Cardiac muscle cell (in vitro differentiated cells and primary cell): ENCODE measurements around the gene FAM98B. TPM values are rescaled to one million over a fixed set of nuclear protein-coding genes. Genes with fewer than 3 reads are reported as not detected.

ENCODE experiments used
- DNase-seq, 2 donors: peaks; one replicate each; pipeline versions ENCODE4 v3.0.0 to v3.0.0-alpha.2; 2010 to 2017; ENCODE audit warnings: low read depth in 1 of 2, low spot score in 1 of 2
- H3K27ac ChIP-seq: fragments of 200-600 bp; sonication (generic); 2 replicates; pipeline ENCODE4 v1.5.1; 2016
- H3K27me3 ChIP-seq: fragments of 200-600 bp; sonication (generic); 2 replicates; pipeline ENCODE4 v1.6.0; 2016; ENCODE audit warnings: control low read depth
- H3K36me3 ChIP-seq: fragments of 200-600 bp; sonication (generic); 2 replicates; pipeline ENCODE4 v1.5.1; 2016; ENCODE audit warnings: control low read depth
- H3K4me1 ChIP-seq: fragments of 200-600 bp; sonication (generic); 2 replicates; pipeline ENCODE4 v1.8.1; 2017; ENCODE audit warnings: low read depth, mild to moderate bottlenecking, mixed run types
- H3K4me3 ChIP-seq: fragments of 200-600 bp; sonication (generic); 2 replicates; pipeline ENCODE4 v1.5.1; 2016; ENCODE audit warnings: mild to moderate bottlenecking
- H3K9me3 ChIP-seq: fragments of 200-600 bp; sonication (generic); 2 replicates; pipeline ENCODE4 v1.5.1; 2017; ENCODE audit warnings: low read depth, mild to moderate bottlenecking, control low read depth
- CTCF ChIP-seq: IDR thresholded peaks from 2 replicates; pipeline ENCODE4 v1.5.1; 2012; ENCODE audit warnings: low read depth, mild to moderate bottlenecking, low read length
- polyA plus RNA-seq: library from polyadenylated mRNA; unstranded; fragments of >200 nt; fragmentation: Nextera tagmentation; extraction: Ambion mirVana; gene quantifications from 2 replicates; pipeline ENCODE4 v1.2.1, GENCODE V29; 2016
- total RNA-seq: library from RNA; depleted of rRNA; stranded (reverse); fragments of >200 nt; gene quantifications from 2 replicates; pipeline ENCODE4 v1.2.3, GENCODE V29; 2016

Gene FAM98B
- total and polyA plus RNA-seq, 2 experiments from 2014 or later = 2.4 to 10.2 TPM

DNA sequence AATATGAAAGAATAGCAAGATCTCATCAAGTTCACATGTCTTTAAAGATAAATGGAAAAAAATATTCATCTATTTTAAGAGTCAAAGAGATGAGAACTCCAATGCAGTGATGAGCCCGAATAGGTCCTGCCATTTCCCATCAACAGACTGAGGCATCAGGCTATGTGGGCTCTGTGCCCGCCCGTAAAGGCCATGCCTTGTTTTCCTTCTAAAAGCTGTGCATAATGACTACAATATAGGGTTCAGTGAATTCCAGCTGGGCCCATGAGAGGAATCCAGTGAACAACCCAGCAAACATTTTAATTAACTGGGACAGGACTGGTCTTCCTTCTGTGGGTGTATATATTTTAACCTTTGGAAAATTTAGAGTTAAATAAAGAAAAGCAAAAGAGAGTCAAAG, 66.1 kb downstream of the FAM98B start:
- H3K4me1 ChIP-seq = peaks cover 5% of the 10 kb centered on the region
- DNase-seq = no peak
- no peaks in the 10 kb centered on the region for H3K27me3 ChIP-seq

DNA sequence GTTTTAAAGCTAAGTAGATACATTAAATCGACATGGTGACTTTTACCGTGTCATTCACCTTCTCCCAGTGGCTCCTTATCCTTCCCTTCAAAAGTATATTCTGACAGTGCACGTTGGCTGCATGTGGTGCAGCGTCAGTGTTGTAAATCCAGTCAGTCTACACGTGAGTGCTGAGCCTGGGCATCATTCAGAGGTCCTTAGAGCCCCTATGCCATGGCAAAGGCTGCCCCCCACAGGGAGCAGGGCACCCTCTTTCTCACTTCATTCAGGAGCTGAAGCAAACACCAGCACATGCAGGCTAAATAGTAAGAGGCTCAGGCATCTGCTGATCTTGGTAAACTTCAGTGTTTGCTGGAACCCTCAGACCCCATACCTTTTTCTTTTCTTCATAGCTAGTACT, 67.4 kb downstream of the FAM98B start:
- TF ChIP-seq CTCF = no peak
- no peaks in the 10 kb centered on the region for H3K27me3 ChIP-seq
- no peaks in the 10 kb centered on the region for H3K36me3 ChIP-seq
- no peak overlapping the region for H3K4me3 ChIP-seq
- DNase-seq = no peak
- H3K4me1 ChIP-seq = no peaks in the 10 kb centered on the region
- no peaks in the 10 kb centered on the region for H3K9me3 ChIP-seq
- H3K27ac ChIP-seq = no peak overlapping the region

More for the DNA sequence above, 66.1 kb downstream of the FAM98B start:
- no peaks in the 10 kb centered on the region for H3K36me3 ChIP-seq
- H3K9me3 ChIP-seq = no peaks in the 10 kb centered on the region
- H3K27ac ChIP-seq = no peak overlapping the region
- no peak overlapping the region for H3K4me3 ChIP-seq
- TF ChIP-seq CTCF = no peak

GRCh38 chr15:38522922-38523321, 69.0 kb downstream of the FAM98B start:
- no peak overlapping the region for H3K27ac ChIP-seq
- no peaks in the 10 kb centered on the region for H3K36me3 ChIP-seq
- H3K4me1 ChIP-seq = no peaks in the 10 kb centered on the region
- no peaks in the 10 kb centered on the region for H3K27me3 ChIP-seq
- no peak for DNase-seq
- no peak for TF ChIP-seq CTCF
- H3K9me3 ChIP-seq = no peaks in the 10 kb centered on the region
- H3K4me3 ChIP-seq = no peak overlapping the region

DNA sequence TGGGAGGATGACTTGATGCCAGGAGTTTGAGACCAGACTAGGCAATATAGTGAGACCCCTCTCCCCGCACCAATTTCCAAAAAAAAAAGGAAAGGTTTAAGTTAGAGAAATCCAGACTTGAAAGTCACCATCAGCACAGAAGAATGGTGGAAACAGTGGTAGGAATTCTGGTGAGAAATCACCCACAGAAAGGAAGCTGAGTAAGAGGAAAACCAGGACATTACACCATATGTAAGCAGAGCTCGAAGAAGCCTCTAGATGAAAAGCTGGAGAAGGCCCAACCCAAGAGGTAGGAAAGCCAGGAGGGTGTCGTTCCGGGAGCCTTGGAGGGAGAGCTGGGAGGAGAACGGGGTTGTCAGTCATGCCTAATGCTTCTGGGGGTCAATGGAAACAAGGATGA, 70.2 kb downstream of the FAM98B start:
- H3K27ac ChIP-seq = no peak overlapping the region
- no peak for TF ChIP-seq CTCF
- no peaks in the 10 kb centered on the region for H3K36me3 ChIP-seq
- no peaks in the 10 kb centered on the region for H3K27me3 ChIP-seq
- H3K9me3 ChIP-seq = no peaks in the 10 kb centered on the region
- H3K4me1 ChIP-seq = no peaks in the 10 kb centered on the region
- DNase-seq = peak in 1 of 2 donors; percentile 19
- H3K4me3 ChIP-seq = no peak overlapping the region

GRCh38 chr15:38525489-38525888, 71.6 kb downstream of the FAM98B start:
- Histone ChIP-seq H3K4me3 (no peak overlapping the region), H3K4me1 (no peaks in the 10 kb centered on the region), H3K27ac (no peak overlapping the region), H3K36me3 (no peaks in the 10 kb centered on the region), H3K27me3 (no peaks in the 10 kb centered on the region), H3K9me3 (no peaks in the 10 kb centered on the region)
- DNase-seq = no peak
- no peak for TF ChIP-seq CTCF

- no peak for TF ChIP-seq CTCF
- DNase-seq = no peak
- Histone ChIP-seq H3K4me3 (no peak overlapping the region), H3K36me3 (no peaks in the 10 kb centered on the region), H3K27me3 (no peaks in the 10 kb centered on the region), H3K9me3 (no peaks in the 10 kb centered on the region), H3K4me1 (no peaks in the 10 kb centered on the region), H3K27ac (no peak overlapping the region)
These were observed 72.2 kb downstream of the FAM98B start for GRCh38 chr15:38526158-38526557.
